Esophagus muscularis mucosa (tissue), 4 donors: Measurements from ENCODE around the gene SNX18. TPM values are rescaled to one million over a fixed set of nuclear protein-coding genes. Genes with fewer than 3 reads are reported as not detected.
A peak's percentile ranks its signal among the peaks of the same experiment; 100 is the strongest.

ENCODE experiments used
- DNase-seq: peaks from one replicate; pipeline ENCODE4 v3.0.0-alpha.2; 2017; ENCODE audit errors: extremely low spot score
- H3K27ac ChIP-seq, 4 donors: fragments of 200-600 bp; sonication (generic); replicated peaks in 1 of 4; 1 replicate in 3 of 4; 2 replicates in 1 of 4; pipeline ENCODE4 v1.5.1; 2016 to 2019; ENCODE audit warnings: mild to moderate bottlenecking in 1 of 4
- H3K27me3 ChIP-seq, 4 donors: fragments of 200-600 bp; sonication (generic); one replicate each; pipeline versions ENCODE4 v1.5.1 to v1.6.0; 2016 to 2019
- H3K36me3 ChIP-seq, 4 donors: fragments of 200-600 bp; sonication (generic); one replicate each; pipeline ENCODE4 v1.5.1; 2016 to 2019
- H3K4me1 ChIP-seq, 4 donors: fragments of 200-600 bp; sonication (generic); one replicate each; pipeline ENCODE4 v1.5.1; 2016 to 2019
- H3K4me3 ChIP-seq, 4 donors: fragments of 200-600 bp; sonication (generic); 1 replicate in 2 of 4; 2 replicates in 2 of 4; pipeline ENCODE4 v1.5.1; 2016 to 2019; ENCODE audit warnings: mild to moderate bottlenecking in 4 of 4, moderate library complexity in 1 of 4
- H3K9me3 ChIP-seq, 4 donors: fragments of 200-600 bp; sonication (generic); 1 replicate in 3 of 4; 2 replicates in 1 of 4; pipeline ENCODE4 v1.5.1; 2016 to 2019
- EP300 ChIP-seq: sonication (generic); formaldehyde crosslinking; IDR thresholded peaks from one replicate; pipeline ENCODE4 v1.6.1; 2017; ENCODE audit warnings: antibody characterized with exemption
- POLR2A ChIP-seq: fragments of 450-650 bp; IDR thresholded peaks from one replicate; pipeline ENCODE4 v1.6.1; 2017; ENCODE audit warnings: antibody characterized with exemption, moderate library complexity, mild to moderate bottlenecking, low read depth
- POLR2AphosphoS5 ChIP-seq, 2 donors: sonication (generic); formaldehyde crosslinking; IDR thresholded peaks; one replicate each; pipeline ENCODE4 v1.6.1; 2017; ENCODE audit warnings: antibody characterized with exemption in 2 of 2
- WGBS: methylation state at CpG from one replicate; pipeline ENCODE4 v1.1.5; 2018; 5-methylcytosine and 5-hydroxymethylcytosine counted together
- intact Hi-C: fragments of 100-400 bp; cut with DNase I; formaldehyde crosslinking; loops from one replicate; pipeline ENCODE4 v1.15.1; 2023
- total RNA-seq, 4 donors: library from RNA; depleted of rRNA; stranded (reverse); fragments of >200 nt; gene quantifications; one replicate each; pipeline versions ENCODE4 v1.1.0 to v1.2.1, GENCODE V29; 2016
- TF ChIP-seq, protein P1 (sequence below), 3 experiments: fragments of 200-600 bp in 2 of 3; fragments of 450-650 bp in 1 of 3; sonication (generic) in 2 of 3; IDR thresholded peaks; one replicate each; pipeline ENCODE4 v1.5.1; 2017 to 2019; ENCODE audit warnings: antibody characterized with exemption in 3 of 3, mild to moderate bottlenecking in 2 of 3, moderate library complexity in 1 of 3

The SNX18 gene
- total RNA-seq, 4 donors from 2014 or later, result 34.1 to 93.3 (median 57.4) TPM

- no peak overlapping the region for H3K27ac ChIP-seq
- TF ChIP-seq POLR2A (no peak), EP300 (no peak), POLR2AphosphoS5 (IDR thresholded peaks at IDR 0.05) (no peak)
- TF ChIP-seq, protein P1, sequence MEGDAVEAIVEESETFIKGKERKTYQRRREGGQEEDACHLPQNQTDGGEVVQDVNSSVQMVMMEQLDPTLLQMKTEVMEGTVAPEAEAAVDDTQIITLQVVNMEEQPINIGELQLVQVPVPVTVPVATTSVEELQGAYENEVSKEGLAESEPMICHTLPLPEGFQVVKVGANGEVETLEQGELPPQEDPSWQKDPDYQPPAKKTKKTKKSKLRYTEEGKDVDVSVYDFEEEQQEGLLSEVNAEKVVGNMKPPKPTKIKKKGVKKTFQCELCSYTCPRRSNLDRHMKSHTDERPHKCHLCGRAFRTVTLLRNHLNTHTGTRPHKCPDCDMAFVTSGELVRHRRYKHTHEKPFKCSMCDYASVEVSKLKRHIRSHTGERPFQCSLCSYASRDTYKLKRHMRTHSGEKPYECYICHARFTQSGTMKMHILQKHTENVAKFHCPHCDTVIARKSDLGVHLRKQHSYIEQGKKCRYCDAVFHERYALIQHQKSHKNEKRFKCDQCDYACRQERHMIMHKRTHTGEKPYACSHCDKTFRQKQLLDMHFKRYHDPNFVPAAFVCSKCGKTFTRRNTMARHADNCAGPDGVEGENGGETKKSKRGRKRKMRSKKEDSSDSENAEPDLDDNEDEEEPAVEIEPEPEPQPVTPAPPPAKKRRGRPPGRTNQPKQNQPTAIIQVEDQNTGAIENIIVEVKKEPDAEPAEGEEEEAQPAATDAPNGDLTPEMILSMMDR (IDR thresholded peaks at IDR 0.05), result no peak
- WGBS, result 68% methylated on average over 8 of the region's 8 CpGs
- no peaks in the 10 kb centered on the region for H3K36me3 ChIP-seq
- intact Hi-C loops, result loop anchor here (10.0 kb wide), 1 partner anchor 640 kb away; no protein-coding TSS in a partner anchor
- H3K4me3 ChIP-seq, result no peak overlapping the region
- H3K9me3 ChIP-seq, result no peaks in the 10 kb centered on the region
- no peaks in the 10 kb centered on the region for H3K27me3 ChIP-seq
- peaks cover 12 to 27% (median 25%) of the 10 kb centered on the region in 4 donors for H3K4me1 ChIP-seq
- no peak for DNase-seq
Observed at GRCh38 chr5:54514841-54515432, 2.6 kb upstream of the SNX18 start.

GRCh38 chr5:54515634-54516033, 1.9 kb upstream of the SNX18 start:
- 96% methylated on average over 3 of the region's 3 CpGs for WGBS
- Histone ChIP-seq H3K36me3 (no peaks in the 10 kb centered on the region), H3K27me3 (no peaks in the 10 kb centered on the region), H3K4me1 (peaks cover 12 to 34% (median 32%) of the 10 kb centered on the region in 4 donors), H3K27ac (no peak overlapping the region), H3K4me3 (no peak overlapping the region), H3K9me3 (no peaks in the 10 kb centered on the region)
- DNase-seq, result no peak
- TF ChIP-seq POLR2AphosphoS5 (IDR thresholded peaks at IDR 0.05), result no peak
- TF ChIP-seq EP300, result no peak
- TF ChIP-seq, protein P1 (IDR thresholded peaks at IDR 0.05), result no peak
- TF ChIP-seq POLR2A, result no peak
- intact Hi-C loops, result loop anchor here (2.0 to 10.0 kb wide), 2 partner anchors 351 to 639 kb away; no protein-coding TSS in a partner anchor

GRCh38 chr5:54516051-54516655, 1.4 kb upstream of the SNX18 start:
- H3K9me3 ChIP-seq, result no peaks in the 10 kb centered on the region
- intact Hi-C loops, result loop anchor here (2.0 to 10.0 kb wide), 2 partner anchors 351 to 639 kb away; no protein-coding TSS in a partner anchor
- H3K36me3 ChIP-seq, result no peaks in the 10 kb centered on the region
- no peaks in the 10 kb centered on the region for H3K27me3 ChIP-seq
- H3K4me3 ChIP-seq, result no peak overlapping the region
- TF ChIP-seq EP300 (no peak), POLR2A (no peak), POLR2AphosphoS5 (IDR thresholded peaks at IDR 0.05) (no peak)
- TF ChIP-seq, protein P1 (IDR thresholded peaks at IDR 0.05), result no peak
- DNase-seq, result no peak
- no peak overlapping the region for H3K27ac ChIP-seq
- WGBS, result 69% methylated on average over 4 of the region's 4 CpGs
- H3K4me1 ChIP-seq, result peaks cover 14 to 39% (median 37%) of the 10 kb centered on the region in 4 donors

- peaks cover 24 to 49% (median 47%) of the 10 kb centered on the region in 4 donors for H3K4me1 ChIP-seq
- WGBS, result 7% methylated on average over 4 of the region's 4 CpGs
- H3K36me3 ChIP-seq, result no peaks in the 10 kb centered on the region
- no peak for TF ChIP-seq EP300
- no peak for TF ChIP-seq POLR2AphosphoS5 (IDR thresholded peaks at IDR 0.05)
- no peak for TF ChIP-seq POLR2A
- TF ChIP-seq, protein P1 (IDR thresholded peaks at IDR 0.05), result no peak
- no peak for DNase-seq
- no peaks in the 10 kb centered on the region for H3K9me3 ChIP-seq
- no peaks in the 10 kb centered on the region for H3K27me3 ChIP-seq
- intact Hi-C loops, result loop anchor here (1.0 to 10.0 kb wide), 3 partner anchors 328 to 638 kb away; no protein-coding TSS in a partner anchor
- H3K27ac ChIP-seq, result peak overlapping the region in 3 of 4 donors; percentile 22 to 96 (median 94)
- H3K4me3 ChIP-seq, result peak overlapping the region; percentile 74 to 99 (median 96)
Observed at GRCh38 chr5:54517174-54517511, 416 bp upstream of the SNX18 start.
